ENCODE data around the gene TTLL9. TPM values are rescaled to one million over a fixed set of nuclear protein-coding genes. Genes with fewer than 3 reads are reported as not detected.

Gene TTLL9
- total RNA-seq, 6 experiments from 2014 or later: not detected

GRCh38 chr20:31979713-31980426, 109.4 kb downstream of the TTLL9 start:
- H3K9me3 Mint-ChIP-seq: no peaks in the 10 kb centered on the region
- TF ChIP-seq CTCF (IDR thresholded peaks at IDR 0.05): no peak
- no peaks in the 10 kb centered on the region; the same call in 1 of the 2 replicates for H3K4me1 Mint-ChIP-seq (ENCODE audit: low read depth)
- no peak overlapping the region for H3K4me3 Mint-ChIP-seq
- no peak for DNase-seq
- no peaks in the 10 kb centered on the region for H3K36me3 Mint-ChIP-seq (ENCODE audit: low read depth)
- no peak overlapping the region for H3K27ac Mint-ChIP-seq
- peaks cover 51% of the 10 kb centered on the region for H3K27me3 Mint-ChIP-seq (ENCODE audit: insufficient read depth)

- Mint-ChIP-seq H3K9me3 (no peaks in the 10 kb centered on the region), H3K4me3 (no peak overlapping the region), H3K27ac (no peak overlapping the region), H3K36me3 (ENCODE audit: low read depth) (no peaks in the 10 kb centered on the region), H3K27me3 (ENCODE audit: insufficient read depth) (peaks cover 41% of the 10 kb centered on the region), H3K4me1 (ENCODE audit: low read depth) (no peaks in the 10 kb centered on the region)
- no peak for TF ChIP-seq CTCF (IDR thresholded peaks at IDR 0.05)
- no peak for DNase-seq
These were observed 111.3 kb downstream of the TTLL9 start for GRCh38 chr20:31981784-31982183.

- no peak overlapping the region for H3K27ac Mint-ChIP-seq
- no peaks in the 10 kb centered on the region; the same call in 1 of the 2 replicates for H3K4me1 Mint-ChIP-seq (ENCODE audit: low read depth)
- TF ChIP-seq CTCF (IDR thresholded peaks at IDR 0.05): no peak
- no peak overlapping the region for H3K4me3 Mint-ChIP-seq
- DNase-seq: no peak
- no peaks in the 10 kb centered on the region for H3K36me3 Mint-ChIP-seq (ENCODE audit: low read depth)
- no peaks in the 10 kb centered on the region for H3K9me3 Mint-ChIP-seq
- H3K27me3 Mint-ChIP-seq (ENCODE audit: insufficient read depth): peaks cover 33% of the 10 kb centered on the region
These were observed 114.6 kb downstream of the TTLL9 start for GRCh38 chr20:31984981-31985471.

- Mint-ChIP-seq H3K4me1 (ENCODE audit: low read depth) (no peaks in the 10 kb centered on the region; the same call in 1 of the 2 replicates), H3K27me3 (ENCODE audit: insufficient read depth) (peaks cover 24% of the 10 kb centered on the region)
These were observed 117.3 kb downstream of the TTLL9 start for GRCh38 chr20:31987744-31988143.

GRCh38 chr20:31988430-31989015, 118.1 kb downstream of the TTLL9 start:
- no peak overlapping the region for H3K27ac Mint-ChIP-seq
- no peak overlapping the region for H3K4me3 Mint-ChIP-seq
- no peaks in the 10 kb centered on the region for H3K9me3 Mint-ChIP-seq
- no peaks in the 10 kb centered on the region; the same call in 1 of the 2 replicates for H3K4me1 Mint-ChIP-seq (ENCODE audit: low read depth)
- H3K27me3 Mint-ChIP-seq (ENCODE audit: insufficient read depth): peaks cover 25% of the 10 kb centered on the region
- DNase-seq: no peak
- no peak for TF ChIP-seq CTCF (IDR thresholded peaks at IDR 0.05)
- H3K36me3 Mint-ChIP-seq (ENCODE audit: low read depth): no peaks in the 10 kb centered on the region

More at GRCh38 chr20:31987744-31988143, 117.3 kb downstream of the TTLL9 start:
- no peak for TF ChIP-seq CTCF (IDR thresholded peaks at IDR 0.05)
- H3K4me3 Mint-ChIP-seq: no peak overlapping the region
- H3K36me3 Mint-ChIP-seq (ENCODE audit: low read depth): no peaks in the 10 kb centered on the region
- DNase-seq: peak; percentile 31
- H3K9me3 Mint-ChIP-seq: no peaks in the 10 kb centered on the region
- no peak overlapping the region for H3K27ac Mint-ChIP-seq
